ENCODE results near the gene ARMC8.

DNA sequence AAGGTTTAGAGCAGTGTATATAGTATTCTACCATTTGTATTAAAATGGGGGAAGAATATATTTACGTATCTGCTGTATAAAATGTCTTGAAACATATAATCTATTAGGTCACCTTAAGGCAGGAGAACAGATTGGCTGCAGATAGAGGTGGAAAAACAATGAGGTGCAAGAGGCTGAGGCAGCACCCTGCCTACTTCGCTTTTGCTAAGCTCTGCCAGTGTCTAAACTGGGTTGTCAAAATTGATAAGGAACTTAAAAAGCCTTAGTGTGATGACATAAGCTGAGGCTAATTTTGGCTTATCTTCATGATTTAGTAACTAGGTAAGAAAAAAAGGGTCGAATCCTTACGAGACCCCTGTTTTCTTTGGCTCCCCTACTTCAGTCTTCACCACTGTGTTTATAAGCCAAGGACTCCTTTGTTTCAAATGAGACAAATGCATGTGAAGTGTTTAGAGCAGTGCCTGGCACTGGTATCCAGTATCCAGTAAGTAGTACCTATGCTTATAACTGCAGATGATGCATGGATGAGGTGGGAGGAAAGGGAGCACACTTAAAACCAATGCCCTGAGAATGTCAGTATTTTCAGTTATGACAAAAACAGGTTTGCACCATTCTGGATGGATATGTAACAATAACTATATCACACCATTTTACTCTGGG lies 45.7 kb downstream of the ARMC8 start:
- TF ChIP-seq, protein P1, sequence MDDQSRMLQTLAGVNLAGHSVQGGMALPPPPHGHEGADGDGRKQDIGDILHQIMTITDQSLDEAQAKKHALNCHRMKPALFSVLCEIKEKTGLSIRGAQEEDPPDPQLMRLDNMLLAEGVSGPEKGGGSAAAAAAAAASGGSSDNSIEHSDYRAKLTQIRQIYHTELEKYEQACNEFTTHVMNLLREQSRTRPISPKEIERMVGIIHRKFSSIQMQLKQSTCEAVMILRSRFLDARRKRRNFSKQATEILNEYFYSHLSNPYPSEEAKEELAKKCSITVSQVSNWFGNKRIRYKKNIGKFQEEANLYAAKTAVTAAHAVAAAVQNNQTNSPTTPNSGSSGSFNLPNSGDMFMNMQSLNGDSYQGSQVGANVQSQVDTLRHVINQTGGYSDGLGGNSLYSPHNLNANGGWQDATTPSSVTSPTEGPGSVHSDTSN (IDR thresholded peaks at IDR 0.05): no peak
- TF ChIP-seq RCOR1 (IDR thresholded peaks at IDR 0.05; ENCODE audit: low read depth, low read length): no peak
- no peak for TF ChIP-seq CBX2 (IDR thresholded peaks at IDR 0.05; ENCODE audit: borderline replicate concordance, low read depth)
- TF ChIP-seq, protein P2, sequence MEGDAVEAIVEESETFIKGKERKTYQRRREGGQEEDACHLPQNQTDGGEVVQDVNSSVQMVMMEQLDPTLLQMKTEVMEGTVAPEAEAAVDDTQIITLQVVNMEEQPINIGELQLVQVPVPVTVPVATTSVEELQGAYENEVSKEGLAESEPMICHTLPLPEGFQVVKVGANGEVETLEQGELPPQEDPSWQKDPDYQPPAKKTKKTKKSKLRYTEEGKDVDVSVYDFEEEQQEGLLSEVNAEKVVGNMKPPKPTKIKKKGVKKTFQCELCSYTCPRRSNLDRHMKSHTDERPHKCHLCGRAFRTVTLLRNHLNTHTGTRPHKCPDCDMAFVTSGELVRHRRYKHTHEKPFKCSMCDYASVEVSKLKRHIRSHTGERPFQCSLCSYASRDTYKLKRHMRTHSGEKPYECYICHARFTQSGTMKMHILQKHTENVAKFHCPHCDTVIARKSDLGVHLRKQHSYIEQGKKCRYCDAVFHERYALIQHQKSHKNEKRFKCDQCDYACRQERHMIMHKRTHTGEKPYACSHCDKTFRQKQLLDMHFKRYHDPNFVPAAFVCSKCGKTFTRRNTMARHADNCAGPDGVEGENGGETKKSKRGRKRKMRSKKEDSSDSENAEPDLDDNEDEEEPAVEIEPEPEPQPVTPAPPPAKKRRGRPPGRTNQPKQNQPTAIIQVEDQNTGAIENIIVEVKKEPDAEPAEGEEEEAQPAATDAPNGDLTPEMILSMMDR (IDR thresholded peaks at IDR 0.05): no peak
- no peak for TF ChIP-seq JUN (IDR thresholded peaks at IDR 0.05)
- no peak for TF ChIP-seq JUNB (IDR thresholded peaks at IDR 0.05)
- TF ChIP-seq EP300 (IDR thresholded peaks at IDR 0.05): no peak
- TF ChIP-seq USF2 (IDR thresholded peaks at IDR 0.05): no peak
- no peak for TF ChIP-seq POLR2AphosphoS2 (conservative IDR thresholded peaks at IDR 0.05; ENCODE audit: low read length)
- TF ChIP-seq MYC (IDR thresholded peaks at IDR 0.05; ENCODE audit: borderline replicate concordance, low read length): no peak
- TF ChIP-seq EHF (CRISPR knock-in tag; IDR thresholded peaks at IDR 0.05): no peak
- TF ChIP-seq POLR2A (IDR thresholded peaks at IDR 0.05; ENCODE audit: low read length): no peak
- TF ChIP-seq ZFP36 (IDR thresholded peaks at IDR 0.05; ENCODE audit: borderline replicate concordance, partially characterized antibody): no peak
- no peak for TF ChIP-seq RFX5 (IDR thresholded peaks at IDR 0.05)
